ENCODE results near the gene MINDY4.

DNA sequence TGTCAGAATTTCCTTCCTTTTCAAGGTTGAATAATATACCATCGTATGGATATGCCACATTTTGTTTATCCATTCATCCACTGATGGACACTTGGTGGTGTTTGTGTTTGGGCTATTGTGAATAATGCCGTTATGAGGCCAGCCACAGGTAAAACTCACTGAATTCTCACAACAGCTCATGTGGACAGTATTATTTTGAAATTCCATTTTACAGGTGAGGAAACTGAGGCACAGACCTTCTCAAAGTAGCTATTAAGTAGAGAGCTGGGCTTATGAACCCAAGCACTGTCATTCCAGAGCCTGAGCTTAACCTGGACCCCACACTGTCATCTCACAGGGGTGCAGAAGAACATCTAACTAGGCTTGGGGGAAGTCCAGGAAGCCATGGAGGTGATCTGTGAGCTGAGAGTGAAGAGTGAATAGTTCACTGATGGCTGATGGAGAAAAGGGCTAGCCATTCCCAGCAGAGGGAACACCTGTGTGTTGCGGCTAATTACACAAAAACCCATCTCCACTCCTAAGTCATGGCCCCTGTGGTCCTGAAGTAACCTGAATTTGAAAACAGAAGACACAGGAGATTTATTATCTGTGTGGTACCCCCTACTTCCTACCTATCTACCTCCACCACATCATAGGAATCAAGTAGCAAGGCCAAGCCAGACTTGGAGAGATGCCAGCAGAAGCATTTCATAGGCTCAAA is 10.6 kb upstream of the MINDY4 start:
- no peak for TF ChIP-seq RCOR1 (IDR thresholded peaks at IDR 0.05; ENCODE audit: insufficient replicate concordance, low read length)
- TF ChIP-seq RAD21 (IDR thresholded peaks at IDR 0.05; ENCODE audit: low read length) = no peak
- no peak for TF ChIP-seq RFX5 (IDR thresholded peaks at IDR 0.05; ENCODE audit: low read depth, low read length)
- TF ChIP-seq, protein P1, sequence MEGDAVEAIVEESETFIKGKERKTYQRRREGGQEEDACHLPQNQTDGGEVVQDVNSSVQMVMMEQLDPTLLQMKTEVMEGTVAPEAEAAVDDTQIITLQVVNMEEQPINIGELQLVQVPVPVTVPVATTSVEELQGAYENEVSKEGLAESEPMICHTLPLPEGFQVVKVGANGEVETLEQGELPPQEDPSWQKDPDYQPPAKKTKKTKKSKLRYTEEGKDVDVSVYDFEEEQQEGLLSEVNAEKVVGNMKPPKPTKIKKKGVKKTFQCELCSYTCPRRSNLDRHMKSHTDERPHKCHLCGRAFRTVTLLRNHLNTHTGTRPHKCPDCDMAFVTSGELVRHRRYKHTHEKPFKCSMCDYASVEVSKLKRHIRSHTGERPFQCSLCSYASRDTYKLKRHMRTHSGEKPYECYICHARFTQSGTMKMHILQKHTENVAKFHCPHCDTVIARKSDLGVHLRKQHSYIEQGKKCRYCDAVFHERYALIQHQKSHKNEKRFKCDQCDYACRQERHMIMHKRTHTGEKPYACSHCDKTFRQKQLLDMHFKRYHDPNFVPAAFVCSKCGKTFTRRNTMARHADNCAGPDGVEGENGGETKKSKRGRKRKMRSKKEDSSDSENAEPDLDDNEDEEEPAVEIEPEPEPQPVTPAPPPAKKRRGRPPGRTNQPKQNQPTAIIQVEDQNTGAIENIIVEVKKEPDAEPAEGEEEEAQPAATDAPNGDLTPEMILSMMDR (conservative IDR thresholded peaks at IDR 0.05; ENCODE audit: low read depth, low read length) = no peak
- TF ChIP-seq, protein P2, sequence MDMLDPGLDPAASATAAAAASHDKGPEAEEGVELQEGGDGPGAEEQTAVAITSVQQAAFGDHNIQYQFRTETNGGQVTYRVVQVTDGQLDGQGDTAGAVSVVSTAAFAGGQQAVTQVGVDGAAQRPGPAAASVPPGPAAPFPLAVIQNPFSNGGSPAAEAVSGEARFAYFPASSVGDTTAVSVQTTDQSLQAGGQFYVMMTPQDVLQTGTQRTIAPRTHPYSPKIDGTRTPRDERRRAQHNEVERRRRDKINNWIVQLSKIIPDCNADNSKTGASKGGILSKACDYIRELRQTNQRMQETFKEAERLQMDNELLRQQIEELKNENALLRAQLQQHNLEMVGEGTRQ (IDR thresholded peaks at IDR 0.05; ENCODE audit: low read depth, low read length) = no peak
- TF ChIP-seq FOS (IDR thresholded peaks at IDR 0.05; ENCODE audit: low read depth, low read length) = no peak
- no peak for TF ChIP-seq MAFK (IDR thresholded peaks at IDR 0.05; ENCODE audit: low read depth, low read length)
- TF ChIP-seq POLR2A (IDR thresholded peaks at IDR 0.05; ENCODE audit: low read depth, low read length) = no peak
- TF ChIP-seq MXI1 (IDR thresholded peaks at IDR 0.05; ENCODE audit: borderline replicate concordance, low read depth, low read length) = no peak
- TF ChIP-seq, protein P3, sequence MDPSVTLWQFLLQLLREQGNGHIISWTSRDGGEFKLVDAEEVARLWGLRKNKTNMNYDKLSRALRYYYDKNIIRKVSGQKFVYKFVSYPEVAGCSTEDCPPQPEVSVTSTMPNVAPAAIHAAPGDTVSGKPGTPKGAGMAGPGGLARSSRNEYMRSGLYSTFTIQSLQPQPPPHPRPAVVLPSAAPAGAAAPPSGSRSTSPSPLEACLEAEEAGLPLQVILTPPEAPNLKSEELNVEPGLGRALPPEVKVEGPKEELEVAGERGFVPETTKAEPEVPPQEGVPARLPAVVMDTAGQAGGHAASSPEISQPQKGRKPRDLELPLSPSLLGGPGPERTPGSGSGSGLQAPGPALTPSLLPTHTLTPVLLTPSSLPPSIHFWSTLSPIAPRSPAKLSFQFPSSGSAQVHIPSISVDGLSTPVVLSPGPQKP (IDR thresholded peaks at IDR 0.05; ENCODE audit: borderline replicate concordance, low read depth, low read length) = no peak
- TF ChIP-seq MAZ (IDR thresholded peaks at IDR 0.05; ENCODE audit: borderline replicate concordance, low read depth, low read length) = no peak
- TF ChIP-seq BHLHE40 (IDR thresholded peaks at IDR 0.05; ENCODE audit: low read depth, low read length) = no peak
- TF ChIP-seq NFE2L2 (IDR thresholded peaks at IDR 0.05; ENCODE audit: low read depth, low read length) = no peak
- TF ChIP-seq CEBPB (IDR thresholded peaks at IDR 0.05; ENCODE audit: low read depth, low read length) = no peak

All from IMR-90 (cell line).